Epithelial cell of proximal tubule (primary cell): Measurements from ENCODE around the gene SHROOM3. TPM values are rescaled to one million over a fixed set of nuclear protein-coding genes. Genes with fewer than 3 reads are reported as not detected.
"Not testable (repeated sequence)": the region's sequence is repeated elsewhere in the genome, so short reads cannot be mapped to it uniquely, and the experiment has no call there.

ENCODE experiments used
- DNase-seq: peaks from one replicate; pipeline ENCODE4 v3.0.0-alpha.2; 2011; ENCODE audit warnings: low read depth
- H3K4me3 ChIP-seq: 2 replicates; pipeline ENCODE4 v1.5.1; 2011; ENCODE audit warnings: low read depth, mild to moderate bottlenecking, low read length
- CTCF ChIP-seq: conservative IDR thresholded peaks from 2 replicates; pipeline ENCODE4 v1.5.1; 2012; ENCODE audit warnings: low read depth, mild to moderate bottlenecking, low read length
- total RNA-seq: library from RNA; depleted of rRNA; stranded (reverse); fragments of >200 nt; gene quantifications from 2 replicates; pipeline ENCODE4 v1.2.3, GENCODE V29; 2015

The SHROOM3 gene
- total RNA-seq, 1 donor from 2014 or later: 109 TPM

GRCh38 chr4:76407440-76408119, 27.4 kb upstream of the SHROOM3 start:
- no peak for TF ChIP-seq CTCF
- H3K4me3 ChIP-seq: no peak overlapping the region
- no peak for DNase-seq

DNA sequence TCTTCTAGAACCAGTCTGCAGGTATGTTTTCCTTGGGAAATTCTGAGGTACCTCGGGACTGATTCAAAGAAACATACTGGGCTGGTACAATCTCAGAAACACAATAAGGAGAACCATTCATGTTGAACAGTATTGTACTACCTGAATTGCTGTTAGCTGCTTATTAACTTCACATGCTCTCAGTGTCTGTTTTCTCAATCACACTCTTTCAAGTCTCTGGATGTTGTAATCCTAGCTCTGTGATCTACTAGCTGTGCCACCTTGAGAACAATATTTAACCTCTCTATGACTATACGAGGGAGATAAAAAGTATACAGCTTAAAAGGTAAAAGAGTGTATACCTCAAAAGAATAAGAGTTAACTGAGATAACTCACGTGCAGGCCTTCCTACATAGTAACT, 24.4 kb upstream of the SHROOM3 start:
- H3K4me3 ChIP-seq: no peak overlapping the region
- peak; percentile 60 for DNase-seq
- no peak for TF ChIP-seq CTCF

GRCh38 chr4:76420188-76420761, 14.8 kb upstream of the SHROOM3 start:
- no peak for DNase-seq
- peak overlapping the region; percentile 61 for H3K4me3 ChIP-seq

DNA sequence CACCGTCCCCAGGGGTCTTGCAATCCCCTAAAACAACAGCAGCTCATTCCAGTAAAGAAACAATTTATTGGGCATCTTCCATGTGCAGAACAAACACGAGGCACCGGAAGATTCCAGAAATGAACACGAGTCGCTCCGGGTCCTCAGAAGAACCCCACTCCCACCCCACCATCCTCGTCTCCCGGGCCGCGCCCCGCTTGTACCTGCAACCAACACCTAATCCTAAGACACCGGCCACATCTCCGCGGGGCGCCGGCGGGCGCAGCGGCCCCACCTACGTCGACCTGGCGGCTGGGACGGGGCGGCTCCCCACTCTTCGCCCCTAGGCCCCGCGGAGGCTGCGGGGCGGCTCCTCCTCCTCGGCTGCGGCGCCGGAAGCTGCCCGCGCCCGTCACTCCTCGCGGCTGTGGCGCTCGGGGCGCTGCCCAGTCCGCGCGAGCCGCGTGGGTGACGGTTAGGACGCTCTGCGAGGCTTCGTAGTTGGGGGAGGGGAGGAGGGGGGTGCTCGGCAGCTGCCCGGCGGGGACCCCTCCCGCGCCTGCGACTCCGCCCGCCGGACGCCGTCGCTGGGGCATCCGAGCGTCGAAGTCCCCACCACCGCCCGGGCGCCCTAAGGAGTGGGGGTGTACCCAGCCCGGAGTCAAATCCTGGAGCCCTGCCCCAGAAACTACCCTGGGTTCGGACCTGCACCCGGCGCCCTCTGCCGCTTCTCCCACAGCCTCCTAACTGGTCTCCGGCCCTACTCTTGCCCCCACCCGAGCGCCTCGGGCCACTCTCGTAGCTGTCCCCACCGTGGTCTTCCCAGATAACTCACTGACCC, 14.1 kb upstream of the SHROOM3 start, which contains the start of gene CCDC158:
CCDC158 (minus strand) TSS at position 380 of the 820 bp plus-strand sequence. CDS start 17,934 bp downstream, outside the sequence.
- no peak for TF ChIP-seq CTCF
- H3K4me3 ChIP-seq: peak within 1 kb of the TSS; percentile 61
- no peak for DNase-seq

More at GRCh38 chr4:76420188-76420761, 14.8 kb upstream of the SHROOM3 start:
- no peak for TF ChIP-seq CTCF

DNA sequence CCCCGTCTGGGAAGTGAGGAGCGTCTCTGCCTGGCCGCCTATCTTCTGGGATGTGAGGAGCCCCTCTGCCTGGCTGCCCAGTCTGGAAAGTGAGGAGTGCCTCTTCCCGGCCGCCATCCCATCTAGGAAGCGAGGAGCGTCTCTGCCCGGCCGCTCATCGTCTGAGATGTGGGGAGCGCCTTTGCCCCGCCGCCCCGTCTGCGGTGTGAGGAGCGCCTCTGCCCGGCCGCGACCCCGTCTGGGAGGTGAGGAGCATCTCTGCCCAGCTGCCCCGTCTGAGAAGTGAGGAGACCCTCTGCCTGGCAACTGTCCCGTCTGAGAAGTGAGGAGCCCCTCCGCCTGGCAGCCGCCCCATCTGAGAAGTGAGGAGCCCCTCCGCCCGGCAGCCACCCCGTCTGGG, 11.9 kb upstream of the SHROOM3 start:
- H3K4me3 ChIP-seq, DNase-seq: not testable (repeated sequence)

GRCh38 chr4:76426272-76426671, 8.8 kb upstream of the SHROOM3 start:
- no peak for DNase-seq
- no peak overlapping the region for H3K4me3 ChIP-seq
- TF ChIP-seq CTCF: peak; percentile 59

GRCh38 chr4:76429636-76430035, 5.4 kb upstream of the SHROOM3 start:
- no peak for DNase-seq
- TF ChIP-seq CTCF: no peak

More at GRCh38 chr4:76429636-76430035, 5.4 kb upstream of the SHROOM3 start:
- H3K4me3 ChIP-seq: no peak overlapping the region
